Measurements from ENCODE around the gene NOX5.

DNA sequence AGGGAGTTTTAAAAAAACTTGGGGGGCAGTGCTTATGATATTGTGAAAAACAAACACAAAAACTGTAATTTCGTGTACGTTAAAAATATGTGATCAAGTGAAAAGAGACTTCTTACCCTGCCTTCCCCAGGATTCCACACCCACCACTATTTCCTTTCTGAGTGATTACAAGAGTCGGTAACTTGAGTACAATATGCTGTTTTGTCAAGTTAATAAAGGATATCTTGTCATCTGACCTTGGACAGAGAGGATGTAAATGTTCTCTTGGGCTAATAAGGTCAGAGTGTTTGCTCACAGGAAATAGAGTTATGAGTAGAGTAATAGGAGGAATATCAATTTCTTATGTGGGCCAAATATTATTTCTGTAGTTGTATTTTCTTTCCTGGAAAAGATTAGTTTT, 68.1 kb downstream of the NOX5 start:
- TF ChIP-seq, protein P1, sequence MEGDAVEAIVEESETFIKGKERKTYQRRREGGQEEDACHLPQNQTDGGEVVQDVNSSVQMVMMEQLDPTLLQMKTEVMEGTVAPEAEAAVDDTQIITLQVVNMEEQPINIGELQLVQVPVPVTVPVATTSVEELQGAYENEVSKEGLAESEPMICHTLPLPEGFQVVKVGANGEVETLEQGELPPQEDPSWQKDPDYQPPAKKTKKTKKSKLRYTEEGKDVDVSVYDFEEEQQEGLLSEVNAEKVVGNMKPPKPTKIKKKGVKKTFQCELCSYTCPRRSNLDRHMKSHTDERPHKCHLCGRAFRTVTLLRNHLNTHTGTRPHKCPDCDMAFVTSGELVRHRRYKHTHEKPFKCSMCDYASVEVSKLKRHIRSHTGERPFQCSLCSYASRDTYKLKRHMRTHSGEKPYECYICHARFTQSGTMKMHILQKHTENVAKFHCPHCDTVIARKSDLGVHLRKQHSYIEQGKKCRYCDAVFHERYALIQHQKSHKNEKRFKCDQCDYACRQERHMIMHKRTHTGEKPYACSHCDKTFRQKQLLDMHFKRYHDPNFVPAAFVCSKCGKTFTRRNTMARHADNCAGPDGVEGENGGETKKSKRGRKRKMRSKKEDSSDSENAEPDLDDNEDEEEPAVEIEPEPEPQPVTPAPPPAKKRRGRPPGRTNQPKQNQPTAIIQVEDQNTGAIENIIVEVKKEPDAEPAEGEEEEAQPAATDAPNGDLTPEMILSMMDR (IDR thresholded peaks at IDR 0.05) = no peak
- no peak for TF ChIP-seq POLR2A (IDR thresholded peaks at IDR 0.05)

All from body of pancreas (tissue), 4 donors.